HepG2 (cell line): Measurements from ENCODE around the gene IGF2BP3. TPM values are rescaled to one million over a fixed set of nuclear protein-coding genes. Genes with fewer than 3 reads are reported as not detected.

Source experiments
- ATAC-seq: fragments of 200-7000 bp; cut with Tn5 transposase; 3 replicates; pipeline ENCODE4 v1.9.1; 2020; ENCODE audit warnings: mild to moderate bottlenecking, moderate library complexity
- BruUV-seq: library from RNA; stranded (reverse); fragments of 400-500 nt; replicated peaks from 2 replicates; lab custom pipeline; 2021; lab: Mats Ljungman, UMichigan
- CTCF ChIA-PET: fragments of 300-600 bp; formaldehyde crosslinking; extraction: SDS; loops from one replicate; lab custom pipeline; 2021; ENCODE audit warnings: low total read pairs, inconsistent platforms, low intra/inter-chr PET ratio; lab: Yijun Ruan, JAX
- POLR2A ChIA-PET: fragments of 350-600 bp; sonication (Branson Sonifier 250); formaldehyde crosslinking; loops from one replicate; lab custom pipeline; 2020; ENCODE audit warnings: antibody characterized with exemption, inconsistent platforms; lab: Yijun Ruan, JAX
- DNase-seq: peaks from one replicate; pipeline ENCODE4 v3.0.0-alpha.2; 2015; ENCODE audit warnings: low spot score
- FAIRE-seq: peaks from 3 replicates; lab custom pipeline; 2011; peaks lifted over from hg19 to GRCh38; lab: Jason Lieb, UNC
- H2AFZ ChIP-seq: one replicate; pipeline ENCODE4 v1.6.1; 2011; ENCODE audit warnings: low read length, inconsistent platforms
- H3K27ac ChIP-seq: fragments of 300-600 bp; 3 replicates; pipeline ENCODE4 v1.8.0; 2011; ENCODE audit warnings: mixed run types, mild to moderate bottlenecking, mixed read lengths, low read length, inconsistent platforms; ENCODE audit not compliant: insufficient read depth; ENCODE audit errors: extremely low read length
- H3K27me3 ChIP-seq, 2 experiments: fragments of 200-600 bp in 1 of 2; 2 replicates in 1 of 2; 3 replicates in 1 of 2; pipeline versions ENCODE4 v1.6.0 to v1.8.0; 2011; ENCODE audit warnings: low read length in 2 of 2, mild to moderate bottlenecking in 2 of 2, moderate library complexity in 2 of 2, inconsistent platforms in 1 of 2; ENCODE audit not compliant: insufficient read depth in 2 of 2, control insufficient read depth in 1 of 2
- H3K36me3 ChIP-seq, 2 experiments: fragments of 200-600 bp in 1 of 2; replicated peaks in 1 of 2; 2 replicates in 1 of 2; 3 replicates in 1 of 2; pipeline versions ENCODE4 v1.5.1 to v1.8.0; 2011; ENCODE audit warnings: low read length in 2 of 2, inconsistent platforms in 1 of 2; ENCODE audit not compliant: insufficient read depth in 2 of 2, control insufficient read depth in 1 of 2
- H3K4me1 ChIP-seq: 2 replicates; pipeline ENCODE4 v1.5.1; 2012; ENCODE audit warnings: low read length, inconsistent platforms; ENCODE audit not compliant: insufficient read depth
- H3K4me2 ChIP-seq: 2 replicates; pipeline ENCODE4 v1.6.0; 2011; ENCODE audit warnings: low read depth, low read length, inconsistent platforms
- H3K4me3 ChIP-seq, 3 experiments: fragments of 200-600 bp in 1 of 3; sonication (generic), shearing (Covaris generic) in 1 of 3; replicated peaks in 1 of 3; 2 replicates each; pipeline ENCODE4 v1.5.1; 2011 to 2016; ENCODE audit warnings: low read length in 3 of 3, inconsistent platforms in 2 of 3, low read depth in 2 of 3, mild to moderate bottlenecking in 2 of 3, control low read depth in 1 of 3, mixed read lengths in 1 of 3; ENCODE audit not compliant: insufficient read depth in 1 of 3
- H3K79me2 ChIP-seq: one replicate; pipeline ENCODE4 v1.6.1; 2011; ENCODE audit warnings: low read length, inconsistent platforms; ENCODE audit not compliant: insufficient read depth
- H3K9ac ChIP-seq: 2 replicates; pipeline ENCODE4 v1.6.0; 2011; ENCODE audit warnings: mild to moderate bottlenecking, low read depth, low read length, inconsistent platforms; ENCODE audit not compliant: insufficient read depth
- H3K9me3 ChIP-seq: 2 replicates; pipeline ENCODE4 v1.5.1; 2012; ENCODE audit warnings: mild to moderate bottlenecking, low read length
- H4K20me1 ChIP-seq: 2 replicates; pipeline ENCODE4 v1.6.0; 2011; ENCODE audit warnings: inconsistent platforms, mild to moderate bottlenecking, low read length, moderate library complexity; ENCODE audit not compliant: insufficient read depth
- ATRX ChIP-seq: sonication (generic); formaldehyde crosslinking; IDR thresholded peaks from 2 replicates; pipeline ENCODE4 v1.4.0; 2020; ENCODE audit warnings: missing genetic modification reagents, borderline replicate concordance
- BCLAF1 ChIP-seq: fragments of 450-650 bp; IDR thresholded peaks from 2 replicates; pipeline ENCODE4 v1.6.1; 2017; ENCODE audit warnings: mild to moderate bottlenecking
- DR1 ChIP-seq: sonication (generic); formaldehyde crosslinking; IDR thresholded peaks from 2 replicates; pipeline ENCODE4 v1.8.0; 2021; ENCODE audit warnings: mild to moderate bottlenecking, missing genetic modification reagents, inconsistent platforms
- EED ChIP-seq: sonication (generic); formaldehyde crosslinking; IDR thresholded peaks from 2 replicates; pipeline ENCODE4 v1.5.0; 2020; ENCODE audit warnings: mild to moderate bottlenecking, missing genetic modification reagents
- GRHL1 ChIP-seq: sonication (generic); formaldehyde crosslinking; conservative IDR thresholded peaks from 2 replicates; pipeline ENCODE4 v1.8.0; 2022; ENCODE audit warnings: missing genetic modification reagents
- NFKB2 ChIP-seq: sonication (generic); formaldehyde crosslinking; IDR thresholded peaks from 2 replicates; pipeline ENCODE4 v1.4.0; 2020; ENCODE audit warnings: missing genetic modification reagents, borderline replicate concordance
- SKIL ChIP-seq: sonication (generic); formaldehyde crosslinking; IDR thresholded peaks from 2 replicates; pipeline ENCODE4 v1.8.0; 2022; ENCODE audit warnings: missing genetic modification reagents, mild to moderate bottlenecking, moderate library complexity, borderline replicate concordance
- SMAD1 ChIP-seq: sonication (generic); formaldehyde crosslinking; IDR thresholded peaks from 2 replicates; pipeline ENCODE4 v1.4.0; 2020; ENCODE audit warnings: missing genetic modification reagents, low read depth, mild to moderate bottlenecking, borderline replicate concordance
- ZBTB39 ChIP-seq: sonication (generic); formaldehyde crosslinking; IDR thresholded peaks from 2 replicates; pipeline ENCODE4 v1.5.0; 2020; ENCODE audit warnings: missing genetic modification reagents
- ZHX1 ChIP-seq: sonication (generic); formaldehyde crosslinking; IDR thresholded peaks from 2 replicates; pipeline ENCODE4 v1.8.1; 2022; ENCODE audit warnings: low read depth, mild to moderate bottlenecking, missing genetic modification reagents
- ZNF788 ChIP-seq: sonication (generic); formaldehyde crosslinking; IDR thresholded peaks from 2 replicates; pipeline ENCODE4 v1.5.0; 2020; ENCODE audit warnings: mild to moderate bottlenecking, missing genetic modification reagents, borderline replicate concordance
- WGBS: methylation state at CpG from one replicate; pipeline ENCODE4 v1.1.6; 2017; ENCODE audit warnings: low lambda C conversion rate; 5-methylcytosine and 5-hydroxymethylcytosine counted together
- in situ Hi-C: cut with HindIII; loops from 2 replicates; pipeline ENCODE4 v1.10.0; 2017; ENCODE audit warnings: low pct_unique_long_range_greater_than_20kb; ENCODE audit not compliant: extremely low pct_ligation_motif_present
- intact Hi-C: fragments of 100-400 bp; cut with micrococcal nuclease; formaldehyde crosslinking; loops from one replicate; pipeline ENCODE4 v1.10.0; 2022; ENCODE audit not compliant: unreplicated experiment
- polyA plus RNA-seq, 8 experiments: library from polyadenylated mRNA; depleted of rRNA in 3 of 8; stranded (reverse) in 7 of 8; unstranded in 1 of 8; fragments of >200 nt; fragmentation: Illumina TruSeq in 4 of 8; extraction: Trizol in 4 of 8; gene quantifications; 2 replicates each; pipeline versions ENCODE4 v1.2.1 to v1.2.3, GENCODE V29; 2011 to 2016; ENCODE audit warnings: low read depth in 4 of 8, missing spikeins in 1 of 8, mixed read lengths in 1 of 8; ENCODE audit not compliant: insufficient read depth in 1 of 8
- total RNA-seq, 5 experiments: library from RNA; depleted of rRNA; stranded (reverse); fragments of >200 nt; fragmentation: Illumina TruSeq; extraction: Trizol; gene quantifications; 2 replicates each; pipeline ENCODE4 v1.2.3, GENCODE V29; 2016; ENCODE audit warnings: low read depth in 1 of 5

Gene IGF2BP3
- total and polyA plus RNA-seq, 2 of the 13 experiments (the other 11 are each of a cell fraction or from before 2014, with no cell fraction given) = 37.7 to 39.5 TPM

- intact Hi-C loops = no loop called here
- no peak for TF ChIP-seq DR1 (CRISPR knock-in tag)
- TF ChIP-seq SKIL (CRISPR knock-in tag) = no peak
- TF ChIP-seq NFKB2 (CRISPR knock-in tag) = no peak
- no peak for TF ChIP-seq ZHX1 (CRISPR knock-in tag)
- no peak for TF ChIP-seq ZBTB39 (CRISPR knock-in tag)
- no peak for TF ChIP-seq BCLAF1
- no peak for TF ChIP-seq GRHL1 (CRISPR knock-in tag)
- TF ChIP-seq ZNF788 (CRISPR knock-in tag) = no peak
- no peak for TF ChIP-seq ATRX (CRISPR knock-in tag)
- TF ChIP-seq SMAD1 (CRISPR knock-in tag) = no peak
- no peak for TF ChIP-seq EED
Measured at GRCh38 chr7:23514755-23515154, 44.5 kb upstream of the IGF2BP3 start.

More at GRCh38 chr7:23514755-23515154, 44.5 kb upstream of the IGF2BP3 start:
- H3K27ac ChIP-seq = no peak overlapping the region
- ChIA-PET CTCF (no interaction called here), POLR2A (no interaction called here)
- H3K9me3 ChIP-seq = no peaks in the 10 kb centered on the region
- no peaks in the 10 kb centered on the region for H3K27me3 ChIP-seq
- 96% methylated on average over 2 of the region's 2 CpGs for WGBS
- no peak overlapping the region for H2AFZ ChIP-seq
- H3K4me2 ChIP-seq = no peak overlapping the region
- in situ Hi-C loops = no loop called here
- peaks cover 9% of the 10 kb centered on the region; the same call in 1 of the 2 replicates for H4K20me1 ChIP-seq
- no TSS peak for BruUV-seq
- no peak overlapping the region for H3K4me3 ChIP-seq
- H3K4me1 ChIP-seq = no peaks in the 10 kb centered on the region
- H3K79me2 ChIP-seq = peaks cover 45% of the 10 kb centered on the region
- no peak for FAIRE-seq
- peaks cover 18 to 87% of the 10 kb centered on the region in 2 experiments for H3K36me3 ChIP-seq
- no peak for DNase-seq
- no peak overlapping the region for H3K9ac ChIP-seq
- ATAC-seq = no peak
